HL-60 (cell line): ENCODE data around the gene ITFG1.

Experiments
- GABPA ChIP-seq: IDR thresholded peaks from 2 replicates; pipeline ENCODE4 v1.6.1; 2012; ENCODE audit warnings: low read depth
- POLR2AphosphoS5 ChIP-seq: IDR thresholded peaks from 2 replicates; pipeline ENCODE4 v1.6.1; 2012; ENCODE audit warnings: low read depth
- TF ChIP-seq, protein P1 (sequence below): IDR thresholded peaks from one replicate; pipeline ENCODE4 v1.5.1; 2011; ENCODE audit warnings: low read length, control low read depth, inconsistent platforms; ENCODE audit not compliant: insufficient read depth
- TF ChIP-seq, protein P2 (sequence below): IDR thresholded peaks from 2 replicates; pipeline ENCODE4 v1.6.1; 2012; ENCODE audit warnings: low read depth; ENCODE audit not compliant: insufficient replicate concordance

DNA sequence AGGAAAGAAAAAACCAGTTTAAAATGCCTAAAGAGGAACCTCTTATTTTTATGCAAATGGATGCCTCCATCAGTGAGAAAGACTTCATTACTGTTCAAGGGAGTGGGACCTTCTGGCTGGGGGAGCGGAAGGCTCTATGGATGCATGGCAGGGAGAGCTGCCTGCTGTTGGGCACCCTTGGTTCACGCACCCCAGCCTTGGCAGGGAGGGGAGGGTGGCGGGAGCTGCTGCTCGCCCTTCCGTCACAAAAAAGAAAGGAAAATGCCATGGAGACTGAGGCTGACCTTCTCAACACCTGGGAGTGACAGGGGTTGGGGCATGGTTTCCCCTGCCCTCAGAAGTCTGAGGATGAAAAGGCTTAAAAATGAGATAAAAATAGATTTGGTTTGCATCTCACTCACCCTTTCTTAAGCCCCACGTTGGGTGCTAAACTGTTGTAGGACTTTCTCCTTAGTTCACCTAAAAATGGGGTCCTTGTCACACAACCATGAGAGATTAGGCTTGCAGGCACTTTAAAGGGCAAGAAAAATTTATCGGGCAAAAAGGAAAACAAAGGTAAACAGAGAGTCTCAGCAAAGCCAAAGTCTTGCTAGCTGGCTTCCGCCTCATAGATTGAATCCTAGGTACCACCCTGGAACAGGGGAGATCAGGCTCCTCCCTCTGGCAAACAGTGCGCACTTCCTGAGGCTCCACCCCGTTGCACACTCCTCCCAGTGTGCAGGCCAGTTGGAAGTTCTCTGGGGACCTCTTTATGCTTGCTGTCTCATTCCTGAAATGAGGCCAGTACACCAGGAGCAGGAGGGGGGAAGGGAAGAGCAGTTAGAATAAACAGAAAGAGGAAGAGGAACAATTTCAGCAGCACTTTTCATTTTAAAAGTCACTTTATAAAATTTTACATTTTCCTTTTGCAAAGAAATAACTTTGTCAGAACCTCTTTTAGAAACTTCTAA lies 31.8 kb upstream of the ITFG1 start:
- TF ChIP-seq POLR2AphosphoS5 (peak; percentile 66), GABPA (no peak)
- TF ChIP-seq, protein P1, sequence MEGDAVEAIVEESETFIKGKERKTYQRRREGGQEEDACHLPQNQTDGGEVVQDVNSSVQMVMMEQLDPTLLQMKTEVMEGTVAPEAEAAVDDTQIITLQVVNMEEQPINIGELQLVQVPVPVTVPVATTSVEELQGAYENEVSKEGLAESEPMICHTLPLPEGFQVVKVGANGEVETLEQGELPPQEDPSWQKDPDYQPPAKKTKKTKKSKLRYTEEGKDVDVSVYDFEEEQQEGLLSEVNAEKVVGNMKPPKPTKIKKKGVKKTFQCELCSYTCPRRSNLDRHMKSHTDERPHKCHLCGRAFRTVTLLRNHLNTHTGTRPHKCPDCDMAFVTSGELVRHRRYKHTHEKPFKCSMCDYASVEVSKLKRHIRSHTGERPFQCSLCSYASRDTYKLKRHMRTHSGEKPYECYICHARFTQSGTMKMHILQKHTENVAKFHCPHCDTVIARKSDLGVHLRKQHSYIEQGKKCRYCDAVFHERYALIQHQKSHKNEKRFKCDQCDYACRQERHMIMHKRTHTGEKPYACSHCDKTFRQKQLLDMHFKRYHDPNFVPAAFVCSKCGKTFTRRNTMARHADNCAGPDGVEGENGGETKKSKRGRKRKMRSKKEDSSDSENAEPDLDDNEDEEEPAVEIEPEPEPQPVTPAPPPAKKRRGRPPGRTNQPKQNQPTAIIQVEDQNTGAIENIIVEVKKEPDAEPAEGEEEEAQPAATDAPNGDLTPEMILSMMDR = no peak
- TF ChIP-seq, protein P2, sequence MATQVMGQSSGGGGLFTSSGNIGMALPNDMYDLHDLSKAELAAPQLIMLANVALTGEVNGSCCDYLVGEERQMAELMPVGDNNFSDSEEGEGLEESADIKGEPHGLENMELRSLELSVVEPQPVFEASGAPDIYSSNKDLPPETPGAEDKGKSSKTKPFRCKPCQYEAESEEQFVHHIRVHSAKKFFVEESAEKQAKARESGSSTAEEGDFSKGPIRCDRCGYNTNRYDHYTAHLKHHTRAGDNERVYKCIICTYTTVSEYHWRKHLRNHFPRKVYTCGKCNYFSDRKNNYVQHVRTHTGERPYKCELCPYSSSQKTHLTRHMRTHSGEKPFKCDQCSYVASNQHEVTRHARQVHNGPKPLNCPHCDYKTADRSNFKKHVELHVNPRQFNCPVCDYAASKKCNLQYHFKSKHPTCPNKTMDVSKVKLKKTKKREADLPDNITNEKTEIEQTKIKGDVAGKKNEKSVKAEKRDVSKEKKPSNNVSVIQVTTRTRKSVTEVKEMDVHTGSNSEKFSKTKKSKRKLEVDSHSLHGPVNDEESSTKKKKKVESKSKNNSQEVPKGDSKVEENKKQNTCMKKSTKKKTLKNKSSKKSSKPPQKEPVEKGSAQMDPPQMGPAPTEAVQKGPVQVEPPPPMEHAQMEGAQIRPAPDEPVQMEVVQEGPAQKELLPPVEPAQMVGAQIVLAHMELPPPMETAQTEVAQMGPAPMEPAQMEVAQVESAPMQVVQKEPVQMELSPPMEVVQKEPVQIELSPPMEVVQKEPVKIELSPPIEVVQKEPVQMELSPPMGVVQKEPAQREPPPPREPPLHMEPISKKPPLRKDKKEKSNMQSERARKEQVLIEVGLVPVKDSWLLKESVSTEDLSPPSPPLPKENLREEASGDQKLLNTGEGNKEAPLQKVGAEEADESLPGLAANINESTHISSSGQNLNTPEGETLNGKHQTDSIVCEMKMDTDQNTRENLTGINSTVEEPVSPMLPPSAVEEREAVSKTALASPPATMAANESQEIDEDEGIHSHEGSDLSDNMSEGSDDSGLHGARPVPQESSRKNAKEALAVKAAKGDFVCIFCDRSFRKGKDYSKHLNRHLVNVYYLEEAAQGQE = peak; percentile 56
